ENCODE results near the gene TPTE2. TPM values are rescaled to one million over a fixed set of nuclear protein-coding genes. Genes with fewer than 3 reads are reported as not detected.

The TPTE2 gene
- total and polyA plus RNA-seq, 2 experiments from 2014 or later, result not detected

DNA sequence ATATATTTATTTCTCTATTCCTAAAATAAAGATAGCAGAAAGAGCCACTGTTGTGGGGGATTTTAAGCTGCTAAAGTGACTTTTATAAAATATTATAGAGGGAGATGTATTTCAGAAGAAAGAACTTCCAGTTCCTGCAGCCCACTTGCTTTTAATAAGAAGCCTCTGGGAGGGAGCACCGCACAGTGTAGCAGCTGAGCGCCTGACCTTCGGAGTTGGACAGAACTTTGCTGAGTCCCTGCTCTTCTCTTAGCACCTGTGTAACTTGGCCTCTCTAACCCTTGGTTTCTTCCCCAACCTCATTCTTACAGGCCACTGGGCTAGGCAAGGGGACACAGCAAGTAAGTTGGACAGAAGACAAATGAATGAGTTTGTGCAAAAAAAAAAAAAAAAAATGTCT is 34.8 kb upstream of the TPTE2 start:
- DNase-seq (ENCODE audit: low spot score) (no peak), ATAC-seq (no peak)
- Histone ChIP-seq H2AFZ (no peak overlapping the region), H3K36me3 (ENCODE audit: insufficient read depth) (no peaks in the 10 kb centered on the region), H3K79me2 (replicated peaks; ENCODE audit: insufficient read depth) (no peaks in the 10 kb centered on the region), H4K20me1 (replicated peaks; ENCODE audit: insufficient read depth) (no peaks in the 10 kb centered on the region), H3K4me2 (no peak overlapping the region), H3K27me3 (ENCODE audit: insufficient read depth) (peaks cover 3% of the 10 kb centered on the region), H3K4me1 (ENCODE audit: insufficient read depth) (no peaks in the 10 kb centered on the region), H3F3A (replicated peaks; ENCODE audit: low read depth) (no peaks in the 10 kb centered on the region), H3K27ac (ENCODE audit: low read depth) (no peak overlapping the region), H3K9me2 (ENCODE audit: insufficient read depth) (no peaks in the 10 kb centered on the region), H3K4me3 (no peak overlapping the region)
- Mint-ChIP-seq H3K27me3 (ENCODE audit: insufficient read depth, low read depth, poor library complexity) (peaks cover 8% of the 10 kb centered on the region), H3K9me3 (peaks cover 67% of the 10 kb centered on the region), H3K4me3 (no peak overlapping the region), H3K36me3 (ENCODE audit: low read depth) (no peaks in the 10 kb centered on the region; the same call in 2 of the 3 replicates), H3K4me1 (no peaks in the 10 kb centered on the region), H3K27ac (no peak overlapping the region)
- TF ChIP-seq ZNF331 (CRISPR knock-in tag; IDR thresholded peaks at IDR 0.05; ENCODE audit: low read depth) (no peak), JUNB (IDR thresholded peaks at IDR 0.05; ENCODE audit: unreplicated experiment) (no peak), NANOG (IDR thresholded peaks at IDR 0.05; ENCODE audit: borderline replicate concordance) (no peak), EZH2phosphoT487 (IDR thresholded peaks at IDR 0.05; ENCODE audit: unreplicated experiment) (no peak), POLR2AphosphoS5 (IDR thresholded peaks at IDR 0.05; ENCODE audit: low read depth) (no peak), ZNF114 (CRISPR knock-in tag; IDR thresholded peaks at IDR 0.05) (no peak), CREB1 (CRISPR knock-in tag; IDR thresholded peaks at IDR 0.05; ENCODE audit: low read depth) (no peak), STAT1 (IDR thresholded peaks at IDR 0.05; ENCODE audit: unreplicated experiment) (no peak), EZH2 (IDR thresholded peaks at IDR 0.05; ENCODE audit: low read depth, unreplicated experiment) (no peak)
- TF ChIP-seq, protein P1, sequence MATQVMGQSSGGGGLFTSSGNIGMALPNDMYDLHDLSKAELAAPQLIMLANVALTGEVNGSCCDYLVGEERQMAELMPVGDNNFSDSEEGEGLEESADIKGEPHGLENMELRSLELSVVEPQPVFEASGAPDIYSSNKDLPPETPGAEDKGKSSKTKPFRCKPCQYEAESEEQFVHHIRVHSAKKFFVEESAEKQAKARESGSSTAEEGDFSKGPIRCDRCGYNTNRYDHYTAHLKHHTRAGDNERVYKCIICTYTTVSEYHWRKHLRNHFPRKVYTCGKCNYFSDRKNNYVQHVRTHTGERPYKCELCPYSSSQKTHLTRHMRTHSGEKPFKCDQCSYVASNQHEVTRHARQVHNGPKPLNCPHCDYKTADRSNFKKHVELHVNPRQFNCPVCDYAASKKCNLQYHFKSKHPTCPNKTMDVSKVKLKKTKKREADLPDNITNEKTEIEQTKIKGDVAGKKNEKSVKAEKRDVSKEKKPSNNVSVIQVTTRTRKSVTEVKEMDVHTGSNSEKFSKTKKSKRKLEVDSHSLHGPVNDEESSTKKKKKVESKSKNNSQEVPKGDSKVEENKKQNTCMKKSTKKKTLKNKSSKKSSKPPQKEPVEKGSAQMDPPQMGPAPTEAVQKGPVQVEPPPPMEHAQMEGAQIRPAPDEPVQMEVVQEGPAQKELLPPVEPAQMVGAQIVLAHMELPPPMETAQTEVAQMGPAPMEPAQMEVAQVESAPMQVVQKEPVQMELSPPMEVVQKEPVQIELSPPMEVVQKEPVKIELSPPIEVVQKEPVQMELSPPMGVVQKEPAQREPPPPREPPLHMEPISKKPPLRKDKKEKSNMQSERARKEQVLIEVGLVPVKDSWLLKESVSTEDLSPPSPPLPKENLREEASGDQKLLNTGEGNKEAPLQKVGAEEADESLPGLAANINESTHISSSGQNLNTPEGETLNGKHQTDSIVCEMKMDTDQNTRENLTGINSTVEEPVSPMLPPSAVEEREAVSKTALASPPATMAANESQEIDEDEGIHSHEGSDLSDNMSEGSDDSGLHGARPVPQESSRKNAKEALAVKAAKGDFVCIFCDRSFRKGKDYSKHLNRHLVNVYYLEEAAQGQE (IDR thresholded peaks at IDR 0.05; ENCODE audit: unreplicated experiment), result no peak
- TF ChIP-seq, protein P2, sequence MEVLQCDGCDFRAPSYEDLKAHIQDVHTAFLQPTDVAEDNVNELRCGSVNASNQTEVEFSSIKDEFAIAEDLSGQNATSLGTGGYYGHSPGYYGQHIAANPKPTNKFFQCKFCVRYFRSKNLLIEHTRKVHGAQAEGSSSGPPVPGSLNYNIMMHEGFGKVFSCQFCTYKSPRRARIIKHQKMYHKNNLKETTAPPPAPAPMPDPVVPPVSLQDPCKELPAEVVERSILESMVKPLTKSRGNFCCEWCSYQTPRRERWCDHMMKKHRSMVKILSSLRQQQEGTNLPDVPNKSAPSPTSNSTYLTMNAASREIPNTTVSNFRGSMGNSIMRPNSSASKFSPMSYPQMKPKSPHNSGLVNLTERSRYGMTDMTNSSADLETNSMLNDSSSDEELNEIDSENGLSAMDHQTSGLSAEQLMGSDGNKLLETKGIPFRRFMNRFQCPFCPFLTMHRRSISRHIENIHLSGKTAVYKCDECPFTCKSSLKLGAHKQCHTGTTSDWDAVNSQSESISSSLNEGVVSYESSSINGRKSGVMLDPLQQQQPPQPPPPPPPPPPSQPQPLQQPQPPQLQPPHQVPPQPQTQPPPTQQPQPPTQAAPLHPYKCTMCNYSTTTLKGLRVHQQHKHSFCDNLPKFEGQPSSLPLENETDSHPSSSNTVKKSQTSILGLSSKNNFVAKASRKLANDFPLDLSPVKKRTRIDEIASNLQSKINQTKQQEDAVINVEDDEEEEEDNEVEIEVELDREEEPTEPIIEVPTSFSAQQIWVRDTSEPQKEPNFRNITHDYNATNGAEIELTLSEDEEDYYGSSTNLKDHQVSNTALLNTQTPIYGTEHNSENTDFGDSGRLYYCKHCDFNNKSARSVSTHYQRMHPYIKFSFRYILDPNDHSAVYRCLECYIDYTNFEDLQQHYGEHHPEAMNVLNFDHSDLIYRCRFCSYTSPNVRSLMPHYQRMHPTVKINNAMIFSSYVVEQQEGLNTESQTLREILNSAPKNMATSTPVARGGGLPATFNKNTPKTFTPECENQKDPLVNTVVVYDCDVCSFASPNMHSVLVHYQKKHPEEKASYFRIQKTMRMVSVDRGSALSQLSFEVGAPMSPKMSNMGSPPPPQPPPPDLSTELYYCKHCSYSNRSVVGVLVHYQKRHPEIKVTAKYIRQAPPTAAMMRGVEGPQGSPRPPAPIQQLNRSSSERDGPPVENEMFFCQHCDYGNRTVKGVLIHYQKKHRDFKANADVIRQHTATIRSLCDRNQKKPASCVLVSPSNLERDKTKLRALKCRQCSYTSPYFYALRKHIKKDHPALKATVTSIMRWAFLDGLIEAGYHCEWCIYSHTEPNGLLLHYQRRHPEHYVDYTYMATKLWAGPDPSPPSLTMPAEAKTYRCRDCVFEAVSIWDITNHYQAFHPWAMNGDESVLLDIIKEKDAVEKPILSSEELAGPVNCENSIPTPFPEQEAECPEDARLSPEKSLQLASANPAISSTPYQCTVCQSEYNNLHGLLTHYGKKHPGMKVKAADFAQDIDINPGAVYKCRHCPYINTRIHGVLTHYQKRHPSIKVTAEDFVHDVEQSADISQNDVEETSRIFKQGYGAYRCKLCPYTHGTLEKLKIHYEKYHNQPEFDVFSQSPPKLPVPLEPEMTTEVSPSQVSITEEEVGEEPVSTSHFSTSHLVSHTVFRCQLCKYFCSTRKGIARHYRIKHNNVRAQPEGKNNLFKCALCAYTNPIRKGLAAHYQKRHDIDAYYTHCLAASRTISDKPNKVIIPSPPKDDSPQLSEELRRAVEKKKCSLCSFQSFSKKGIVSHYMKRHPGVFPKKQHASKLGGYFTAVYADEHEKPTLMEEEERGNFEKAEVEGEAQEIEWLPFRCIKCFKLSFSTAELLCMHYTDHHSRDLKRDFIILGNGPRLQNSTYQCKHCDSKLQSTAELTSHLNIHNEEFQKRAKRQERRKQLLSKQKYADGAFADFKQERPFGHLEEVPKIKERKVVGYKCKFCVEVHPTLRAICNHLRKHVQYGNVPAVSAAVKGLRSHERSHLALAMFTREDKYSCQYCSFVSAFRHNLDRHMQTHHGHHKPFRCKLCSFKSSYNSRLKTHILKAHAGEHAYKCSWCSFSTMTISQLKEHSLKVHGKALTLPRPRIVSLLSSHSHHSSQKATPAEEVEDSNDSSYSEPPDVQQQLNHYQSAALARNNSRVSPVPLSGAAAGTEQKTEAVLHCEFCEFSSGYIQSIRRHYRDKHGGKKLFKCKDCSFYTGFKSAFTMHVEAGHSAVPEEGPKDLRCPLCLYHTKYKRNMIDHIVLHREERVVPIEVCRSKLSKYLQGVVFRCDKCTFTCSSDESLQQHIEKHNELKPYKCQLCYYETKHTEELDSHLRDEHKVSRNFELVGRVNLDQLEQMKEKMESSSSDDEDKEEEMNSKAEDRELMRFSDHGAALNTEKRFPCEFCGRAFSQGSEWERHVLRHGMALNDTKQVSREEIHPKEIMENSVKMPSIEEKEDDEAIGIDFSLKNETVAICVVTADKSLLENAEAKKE (CRISPR knock-in tag; IDR thresholded peaks at IDR 0.05), result no peak
- TF ChIP-seq, protein P3, sequence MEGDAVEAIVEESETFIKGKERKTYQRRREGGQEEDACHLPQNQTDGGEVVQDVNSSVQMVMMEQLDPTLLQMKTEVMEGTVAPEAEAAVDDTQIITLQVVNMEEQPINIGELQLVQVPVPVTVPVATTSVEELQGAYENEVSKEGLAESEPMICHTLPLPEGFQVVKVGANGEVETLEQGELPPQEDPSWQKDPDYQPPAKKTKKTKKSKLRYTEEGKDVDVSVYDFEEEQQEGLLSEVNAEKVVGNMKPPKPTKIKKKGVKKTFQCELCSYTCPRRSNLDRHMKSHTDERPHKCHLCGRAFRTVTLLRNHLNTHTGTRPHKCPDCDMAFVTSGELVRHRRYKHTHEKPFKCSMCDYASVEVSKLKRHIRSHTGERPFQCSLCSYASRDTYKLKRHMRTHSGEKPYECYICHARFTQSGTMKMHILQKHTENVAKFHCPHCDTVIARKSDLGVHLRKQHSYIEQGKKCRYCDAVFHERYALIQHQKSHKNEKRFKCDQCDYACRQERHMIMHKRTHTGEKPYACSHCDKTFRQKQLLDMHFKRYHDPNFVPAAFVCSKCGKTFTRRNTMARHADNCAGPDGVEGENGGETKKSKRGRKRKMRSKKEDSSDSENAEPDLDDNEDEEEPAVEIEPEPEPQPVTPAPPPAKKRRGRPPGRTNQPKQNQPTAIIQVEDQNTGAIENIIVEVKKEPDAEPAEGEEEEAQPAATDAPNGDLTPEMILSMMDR (conservative IDR thresholded peaks at IDR 0.05; ENCODE audit: low read depth in 2 of 2), result no peak
- TF ChIP-seq, protein P4, sequence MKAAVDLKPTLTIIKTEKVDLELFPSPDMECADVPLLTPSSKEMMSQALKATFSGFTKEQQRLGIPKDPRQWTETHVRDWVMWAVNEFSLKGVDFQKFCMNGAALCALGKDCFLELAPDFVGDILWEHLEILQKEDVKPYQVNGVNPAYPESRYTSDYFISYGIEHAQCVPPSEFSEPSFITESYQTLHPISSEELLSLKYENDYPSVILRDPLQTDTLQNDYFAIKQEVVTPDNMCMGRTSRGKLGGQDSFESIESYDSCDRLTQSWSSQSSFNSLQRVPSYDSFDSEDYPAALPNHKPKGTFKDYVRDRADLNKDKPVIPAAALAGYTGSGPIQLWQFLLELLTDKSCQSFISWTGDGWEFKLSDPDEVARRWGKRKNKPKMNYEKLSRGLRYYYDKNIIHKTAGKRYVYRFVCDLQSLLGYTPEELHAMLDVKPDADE (IDR thresholded peaks at IDR 0.05), result no peak
